ENCODE results near the gene CALY.

- no peak for TF ChIP-seq POLR2A (IDR thresholded peaks at IDR 0.05)
- TF ChIP-seq, protein P1, sequence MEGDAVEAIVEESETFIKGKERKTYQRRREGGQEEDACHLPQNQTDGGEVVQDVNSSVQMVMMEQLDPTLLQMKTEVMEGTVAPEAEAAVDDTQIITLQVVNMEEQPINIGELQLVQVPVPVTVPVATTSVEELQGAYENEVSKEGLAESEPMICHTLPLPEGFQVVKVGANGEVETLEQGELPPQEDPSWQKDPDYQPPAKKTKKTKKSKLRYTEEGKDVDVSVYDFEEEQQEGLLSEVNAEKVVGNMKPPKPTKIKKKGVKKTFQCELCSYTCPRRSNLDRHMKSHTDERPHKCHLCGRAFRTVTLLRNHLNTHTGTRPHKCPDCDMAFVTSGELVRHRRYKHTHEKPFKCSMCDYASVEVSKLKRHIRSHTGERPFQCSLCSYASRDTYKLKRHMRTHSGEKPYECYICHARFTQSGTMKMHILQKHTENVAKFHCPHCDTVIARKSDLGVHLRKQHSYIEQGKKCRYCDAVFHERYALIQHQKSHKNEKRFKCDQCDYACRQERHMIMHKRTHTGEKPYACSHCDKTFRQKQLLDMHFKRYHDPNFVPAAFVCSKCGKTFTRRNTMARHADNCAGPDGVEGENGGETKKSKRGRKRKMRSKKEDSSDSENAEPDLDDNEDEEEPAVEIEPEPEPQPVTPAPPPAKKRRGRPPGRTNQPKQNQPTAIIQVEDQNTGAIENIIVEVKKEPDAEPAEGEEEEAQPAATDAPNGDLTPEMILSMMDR (IDR thresholded peaks at IDR 0.05): no peak
These were observed 27.5 kb downstream of the CALY start for GRCh38 chr10:133309100-133309719.
